SKM-1 (cell line): ENCODE data around the gene TYROBP.
"Not testable (repeated sequence)": the region's sequence is repeated elsewhere in the genome, so short reads cannot be mapped to it uniquely, and the experiment has no call there.

Experiments
- DNase-seq: peaks from one replicate; lab custom pipeline; 2025; ENCODE audit not compliant: unreplicated experiment; lab: John Stamatoyannopoulos, UW

Gene TYROBP

GRCh38 chr19:35908010-35908441, at the start of gene TYROBP:
Gene TYROBP, minus strand, starts transcription at chr19:35908295. Its CDS starts 67 bp downstream, at chr19:35908228.
- DNase-seq: peak; percentile 31

GRCh38 chr19:35957411-35957810, 49.3 kb upstream of the TYROBP start:
- not testable (repeated sequence) for DNase-seq

- no peak for DNase-seq
Measured at GRCh38 chr19:35955881-35956634, 48.0 kb upstream of the TYROBP start.

GRCh38 chr19:35949131-35949530, 41.0 kb upstream of the TYROBP start:
- DNase-seq: no peak

- no peak for DNase-seq
Measured at GRCh38 chr19:35946203-35946602, 38.1 kb upstream of the TYROBP start.

- DNase-seq: no peak
Measured at GRCh38 chr19:35945121-35945790, 37.2 kb upstream of the TYROBP start.

GRCh38 chr19:35944556-35944955, 36.5 kb upstream of the TYROBP start:
- no peak for DNase-seq

- DNase-seq: no peak
Measured at GRCh38 chr19:35943321-35944301, 35.5 kb upstream of the TYROBP start.

- no peak for DNase-seq
Measured at GRCh38 chr19:35942235-35942634, 34.1 kb upstream of the TYROBP start.

- DNase-seq: no peak
Measured at GRCh38 chr19:35940839-35941238, 32.7 kb upstream of the TYROBP start.

- no peak for DNase-seq
Measured at GRCh38 chr19:35940078-35940775, 32.1 kb upstream of the TYROBP start.

- no peak for DNase-seq
Measured at GRCh38 chr19:35939307-35940077, 31.4 kb upstream of the TYROBP start.

- DNase-seq: no peak
Measured at GRCh38 chr19:35938282-35939224, 30.5 kb upstream of the TYROBP start.

- no peak for DNase-seq
Measured at GRCh38 chr19:35937345-35938281, 29.5 kb upstream of the TYROBP start.

GRCh38 chr19:35936738-35937268, 28.7 kb upstream of the TYROBP start:
- no peak for DNase-seq

GRCh38 chr19:35935911-35936737, 28.0 kb upstream of the TYROBP start, which contains the start of gene LRFN3:
Gene LRFN3, plus strand, starts transcription at chr19:35936374. Its CDS starts 3,052 bp downstream, at chr19:35939426.
- DNase-seq: no peak
